Adrenal gland (tissue), 12 donors: ENCODE results near the gene UROC1. TPM values are rescaled to one million over a fixed set of nuclear protein-coding genes. Genes with fewer than 3 reads are reported as not detected.

ENCODE experiments used
- DNase-seq, 7 donors: peaks; one replicate each; pipeline ENCODE4 v3.0.0-alpha.2; 2019 to 2020
- H3K27ac ChIP-seq, 5 donors: fragments of 200-600 bp; sonication (generic) in 4 of 5; 1 replicate in 3 of 5; 2 replicates in 2 of 5; pipeline versions ENCODE4 v1.5.1 to v1.8.0; 2016 to 2020; ENCODE audit warnings: mild to moderate bottlenecking in 1 of 5
- H3K27me3 ChIP-seq: fragments of 200-600 bp; 2 replicates; pipeline ENCODE4 v1.8.0; 2021
- H3K36me3 ChIP-seq, 2 donors: fragments of 200-600 bp; replicated peaks in 1 of 2; 1 replicate in 1 of 2; 2 replicates in 1 of 2; pipeline versions ENCODE4 v1.5.1 to v1.8.0; 2018 to 2022
- H3K4me1 ChIP-seq, 2 donors: fragments of 200-600 bp; replicated peaks in 1 of 2; 1 replicate in 1 of 2; 2 replicates in 1 of 2; pipeline versions ENCODE4 v1.5.1 to v1.8.0; 2018 to 2021
- H3K4me3 ChIP-seq, 4 donors: fragments of 200-600 bp; sonication (generic) in 3 of 4; one replicate each; pipeline ENCODE4 v1.5.1; 2016 to 2018
- H3K9me3 ChIP-seq, 3 donors: fragments of 200-600 bp; sonication (generic) in 1 of 3; replicated peaks in 1 of 3; 1 replicate in 2 of 3; 2 replicates in 1 of 3; pipeline versions ENCODE4 v1.5.1 to v1.8.0; 2016 to 2021
- CTCF ChIP-seq, 6 experiments: fragments of 450-650 bp in 4 of 6; fragments of 200-600 bp in 2 of 6; sonication (generic) in 1 of 6; IDR thresholded peaks; 1 replicate in 5 of 6; 2 replicates in 1 of 6; pipeline versions ENCODE4 v1.5.1 to v1.8.0; 2016 to 2021; ENCODE audit warnings: antibody characterized with exemption in 6 of 6, mild to moderate bottlenecking in 2 of 6, moderate library complexity in 1 of 6
- POLR2A ChIP-seq, 2 donors: fragments of 450-650 bp; IDR thresholded peaks; one replicate each; pipeline ENCODE4 v1.6.1; 2017; ENCODE audit warnings: antibody characterized with exemption in 2 of 2, mild to moderate bottlenecking in 2 of 2, moderate library complexity in 1 of 2
- WGBS, 4 donors: extraction: QIAGEN DNeasy Blood & Tissue Kit in 2 of 4; methylation state at CpG; one replicate each; pipeline versions ENCODE4 v1.1.5 to v1.1.7; 2013 to 2017; 5-methylcytosine and 5-hydroxymethylcytosine counted together
- intact Hi-C, 2 donors: fragments of 100-400 bp; cut with DNase I; formaldehyde crosslinking; loops; one replicate each; pipeline versions ENCODE4 v1.14.1 to v1.15.0; 2022 to 2023
- polyA plus RNA-seq, 3 donors: library from polyadenylated mRNA; stranded (reverse); fragments of 200-250 nt in 2 of 3; fragments of 350-450 nt in 1 of 3; fragmentation: Illumina TruSeq in 1 of 3; extraction: RNeasy Lipid Tissue Mini Kit (QIAGEN cat#74804) in 1 of 3; gene quantifications; one replicate each; pipeline ENCODE4 v1.2.3, GENCODE V29; 2013 to 2014
- total RNA-seq, 9 donors: library from RNA; depleted of rRNA in 4 of 9; stranded (reverse); fragments of >200 nt in 4 of 9; fragments of 120-200 nt in 1 of 9; fragmentation: NEBNext Ultra II Directional in 1 of 9; extraction: Animal tissue kit (Norgen Biotek cat#: 25700) in 1 of 9; gene quantifications; one replicate each; pipeline versions ENCODE4 v1.1.0 to v1.2.4, GENCODE V29; 2013 to 2023
- donor health status: healthy with polysubstance abuse.
- donor health status: Bipolar disorder and iron deficiency.
- donor health status: DM: yes; HTN: yes; CAD: no.
- donor health status: DM: no; HTN: no; CAD: no.
- donor health status: DM: no; HTN: no; CAD: no.
- donor health status: DM: yes; HTN: yes; CAD: no.

The UROC1 gene
- total and polyA plus RNA-seq, 12 donors, result under 0.01 to 0.22 (median 0.04) TPM; not detected in 8

- Histone ChIP-seq H3K4me3 (no peak overlapping the region), H3K36me3 (peaks cover 0 to 98% of the 10 kb centered on the region in 2 donors), H3K9me3 (no peaks in the 10 kb centered on the region), H3K4me1 (peaks cover 0 to 18% of the 10 kb centered on the region in 2 donors), H3K27me3 (no peaks in the 10 kb centered on the region), H3K27ac (peak overlapping the region in 1 of 5 donors; percentile 48)
- WGBS, 4 donors, result 65 to 87% (median 75%) methylated on average over 11 to 16 of the region's 16 CpGs
- intact Hi-C loops, result no loop called here
- TF ChIP-seq CTCF (IDR thresholded peaks at IDR 0.05) (no peak), POLR2A (IDR thresholded peaks at IDR 0.05) (no peak)
- peak in 4 of 7 donors; percentile 34 to 52 (median 47) for DNase-seq
These were observed 51.5 kb downstream of the UROC1 start for GRCh38 chr3:126465928-126466544.

GRCh38 chr3:126464997-126465396, 52.6 kb downstream of the UROC1 start:
- TF ChIP-seq POLR2A (IDR thresholded peaks at IDR 0.05) (no peak), CTCF (IDR thresholded peaks at IDR 0.05) (no peak)
- H3K4me1 ChIP-seq, result peaks cover 0 to 18% of the 10 kb centered on the region in 2 donors
- H3K27ac ChIP-seq, result no peak overlapping the region
- H3K4me3 ChIP-seq, result no peak overlapping the region
- H3K9me3 ChIP-seq, result no peaks in the 10 kb centered on the region
- DNase-seq, result peak in 1 of 7 donors; percentile 11
- no peaks in the 10 kb centered on the region for H3K27me3 ChIP-seq
- intact Hi-C loops, result no loop called here
- 90 to 96% (median 94%) methylated on average over 4 to 11 of the region's 11 CpGs for WGBS, 4 donors
- H3K36me3 ChIP-seq, result peaks cover 0 to 98% of the 10 kb centered on the region in 2 donors

- H3K9me3 ChIP-seq, result no peaks in the 10 kb centered on the region
- peak in 1 of 7 donors; percentile 18 for DNase-seq
- no peaks in the 10 kb centered on the region for H3K27me3 ChIP-seq
- H3K36me3 ChIP-seq, result peaks cover 0 to 98% of the 10 kb centered on the region in 2 donors
- 64 to 80% (median 66%) methylated on average over 4 of the region's 4 CpGs for WGBS, 4 donors
- TF ChIP-seq CTCF (IDR thresholded peaks at IDR 0.05), result no peak
- no peak for TF ChIP-seq POLR2A (IDR thresholded peaks at IDR 0.05)
- no peak overlapping the region for H3K27ac ChIP-seq
- intact Hi-C loops, result no loop called here
- H3K4me3 ChIP-seq, result no peak overlapping the region
- H3K4me1 ChIP-seq, result peaks cover 0 to 18% of the 10 kb centered on the region in 2 donors
These were observed 53.1 kb downstream of the UROC1 start for GRCh38 chr3:126464494-126464893.

- 83 to 97% (median 86%) methylated on average over 4 of the region's 4 CpGs for WGBS, 4 donors
- no peak overlapping the region for H3K27ac ChIP-seq
- TF ChIP-seq CTCF (IDR thresholded peaks at IDR 0.05) (no peak), POLR2A (IDR thresholded peaks at IDR 0.05) (no peak)
- intact Hi-C loops, result no loop called here
- peaks cover 0 to 98% of the 10 kb centered on the region in 2 donors for H3K36me3 ChIP-seq
- no peaks in the 10 kb centered on the region for H3K27me3 ChIP-seq
- H3K9me3 ChIP-seq, result no peaks in the 10 kb centered on the region
- H3K4me1 ChIP-seq, result peaks cover 0 to 18% of the 10 kb centered on the region in 2 donors
- H3K4me3 ChIP-seq, result no peak overlapping the region
- DNase-seq, result peak in 1 of 7 donors; percentile 11
These were observed 53.5 kb downstream of the UROC1 start for GRCh38 chr3:126464093-126464492.
